T-helper 2 cell treated with Interferon-gamma antibody and Interleukin-4, amounts not matched to agents 5 μg/mL and 100 μg/mL, for 36 hours (primary cell): ENCODE results near the gene LRCH4.

Experiments
- DNase-seq: peaks from one replicate; pipeline ENCODE4 v3.0.0; 2021; ENCODE audit warnings: low spot score
- H3K27ac Mint-ChIP-seq: one replicate; pipeline ENCODE4 v1.8.0; 2021; ENCODE audit warnings: mild to moderate bottlenecking, mixed read lengths
- H3K27me3 Mint-ChIP-seq: one replicate; pipeline ENCODE4 v1.8.0; 2021; ENCODE audit warnings: low read depth, mixed read lengths
- H3K36me3 Mint-ChIP-seq: one replicate; pipeline ENCODE4 v1.8.0; 2021; ENCODE audit warnings: low read depth, mixed read lengths
- H3K4me1 Mint-ChIP-seq: one replicate; pipeline ENCODE4 v1.8.0; 2021; ENCODE audit warnings: low read depth, mixed read lengths
- H3K4me3 Mint-ChIP-seq: one replicate; pipeline ENCODE4 v1.8.0; 2022; ENCODE audit warnings: mild to moderate bottlenecking, moderate library complexity, mixed read lengths
- H3K9me3 Mint-ChIP-seq: one replicate; pipeline ENCODE4 v1.8.0; 2021; ENCODE audit warnings: mixed read lengths

Gene LRCH4, protein sequence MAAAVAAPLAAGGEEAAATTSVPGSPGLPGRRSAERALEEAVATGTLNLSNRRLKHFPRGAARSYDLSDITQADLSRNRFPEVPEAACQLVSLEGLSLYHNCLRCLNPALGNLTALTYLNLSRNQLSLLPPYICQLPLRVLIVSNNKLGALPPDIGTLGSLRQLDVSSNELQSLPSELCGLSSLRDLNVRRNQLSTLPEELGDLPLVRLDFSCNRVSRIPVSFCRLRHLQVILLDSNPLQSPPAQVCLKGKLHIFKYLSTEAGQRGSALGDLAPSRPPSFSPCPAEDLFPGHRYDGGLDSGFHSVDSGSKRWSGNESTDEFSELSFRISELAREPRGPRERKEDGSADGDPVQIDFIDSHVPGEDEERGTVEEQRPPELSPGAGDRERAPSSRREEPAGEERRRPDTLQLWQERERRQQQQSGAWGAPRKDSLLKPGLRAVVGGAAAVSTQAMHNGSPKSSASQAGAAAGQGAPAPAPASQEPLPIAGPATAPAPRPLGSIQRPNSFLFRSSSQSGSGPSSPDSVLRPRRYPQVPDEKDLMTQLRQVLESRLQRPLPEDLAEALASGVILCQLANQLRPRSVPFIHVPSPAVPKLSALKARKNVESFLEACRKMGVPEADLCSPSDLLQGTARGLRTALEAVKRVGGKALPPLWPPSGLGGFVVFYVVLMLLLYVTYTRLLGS

DNA sequence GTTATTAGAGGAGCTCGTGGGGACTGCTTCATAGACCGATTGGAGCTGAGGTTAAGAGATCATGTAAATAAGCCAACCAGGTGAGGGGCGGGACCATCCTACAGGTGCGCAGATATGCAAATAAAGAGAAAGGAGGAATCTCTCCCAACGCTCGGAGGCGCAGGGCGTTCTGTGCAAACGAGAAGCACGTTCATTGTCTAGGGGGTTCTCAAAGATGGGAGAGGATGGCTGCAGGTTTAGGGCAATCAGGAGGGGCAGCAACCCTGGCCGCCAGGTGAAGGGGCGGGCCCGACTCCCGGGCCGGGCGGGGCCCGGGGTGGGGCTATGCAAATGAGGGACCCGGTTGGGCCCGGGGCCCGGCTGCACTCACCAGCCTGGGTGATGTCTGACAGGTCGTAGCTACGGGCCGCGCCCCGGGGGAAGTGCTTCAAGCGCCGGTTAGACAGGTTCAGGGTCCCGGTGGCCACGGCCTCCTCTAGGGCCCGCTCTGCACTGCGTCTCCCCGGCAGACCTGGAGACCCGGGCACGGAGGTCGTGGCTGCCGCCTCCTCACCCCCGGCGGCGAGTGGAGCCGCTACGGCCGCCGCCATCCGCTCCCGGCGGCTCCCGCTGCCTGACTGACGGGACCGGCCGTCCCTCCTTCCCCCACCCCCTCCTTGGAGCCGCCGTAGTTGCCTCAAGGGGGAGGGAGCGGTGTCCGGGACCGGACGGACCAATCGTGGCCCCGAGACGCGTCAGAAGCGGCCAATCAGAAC is at the start of gene LRCH4:
LRCH4 (minus strand) TSS at position 619 of the 755 bp plus-strand sequence; CDS start at position 590, 29 bp downstream.
- Mint-ChIP-seq H3K4me1 (peaks cover 18% of the 10 kb centered on the region), H3K36me3 (peaks cover 17% of the 10 kb centered on the region), H3K9me3 (no peaks in the 10 kb centered on the region), H3K27ac (peak within 1 kb of the TSS; percentile 97), H3K4me3 (peak within 1 kb of the TSS; percentile 98), H3K27me3 (peaks cover 8% of the 10 kb centered on the region)
- DNase-seq: peak; percentile 57

DNA sequence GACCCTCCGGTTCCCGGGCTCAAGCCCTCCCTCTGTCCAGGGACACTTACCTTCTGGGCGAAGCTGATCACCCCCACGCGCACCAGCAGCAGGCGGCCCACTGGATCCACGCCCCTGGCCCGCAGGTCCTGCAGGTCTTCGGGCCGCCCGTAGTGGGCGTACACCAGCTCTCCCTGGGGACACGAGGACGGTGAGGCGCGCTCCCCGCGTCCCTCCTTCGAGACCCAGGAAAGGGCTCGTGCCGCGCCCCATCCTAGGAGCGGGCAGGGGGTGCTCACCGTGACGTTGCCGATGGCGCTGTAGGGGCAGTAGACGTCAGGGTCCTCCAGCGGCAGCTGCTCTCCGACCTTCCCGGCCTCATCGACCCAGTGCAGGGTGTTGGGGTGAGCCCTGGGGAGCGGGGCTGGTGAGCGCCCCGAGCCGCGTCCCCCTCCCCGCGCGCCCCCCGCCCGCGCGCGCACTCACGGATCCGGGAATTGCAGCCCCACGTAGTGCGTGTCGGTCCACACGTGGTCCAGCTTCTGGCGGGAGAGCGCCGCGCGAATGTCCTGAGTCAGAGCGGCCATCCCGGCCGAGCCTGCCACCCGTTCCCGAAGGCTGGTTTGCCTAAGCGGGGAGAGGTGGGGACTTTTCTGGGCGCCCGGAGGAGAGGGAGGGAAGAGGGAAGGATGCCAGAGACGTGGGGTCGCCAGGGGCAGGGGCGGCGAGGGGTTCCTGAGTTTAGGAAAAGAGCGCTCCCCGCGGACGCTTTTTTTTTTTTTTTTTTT is 47.2 kb upstream of the LRCH4 start:
- peaks cover 27% of the 10 kb centered on the region for H3K4me1 Mint-ChIP-seq
- peak; percentile 63 for DNase-seq
- H3K27me3 Mint-ChIP-seq: peaks cover 3% of the 10 kb centered on the region
- peak overlapping the region; percentile 87 for H3K4me3 Mint-ChIP-seq
- no peaks in the 10 kb centered on the region for H3K9me3 Mint-ChIP-seq
- peaks cover 11% of the 10 kb centered on the region for H3K36me3 Mint-ChIP-seq
- H3K27ac Mint-ChIP-seq: peak overlapping the region; percentile 86

DNA sequence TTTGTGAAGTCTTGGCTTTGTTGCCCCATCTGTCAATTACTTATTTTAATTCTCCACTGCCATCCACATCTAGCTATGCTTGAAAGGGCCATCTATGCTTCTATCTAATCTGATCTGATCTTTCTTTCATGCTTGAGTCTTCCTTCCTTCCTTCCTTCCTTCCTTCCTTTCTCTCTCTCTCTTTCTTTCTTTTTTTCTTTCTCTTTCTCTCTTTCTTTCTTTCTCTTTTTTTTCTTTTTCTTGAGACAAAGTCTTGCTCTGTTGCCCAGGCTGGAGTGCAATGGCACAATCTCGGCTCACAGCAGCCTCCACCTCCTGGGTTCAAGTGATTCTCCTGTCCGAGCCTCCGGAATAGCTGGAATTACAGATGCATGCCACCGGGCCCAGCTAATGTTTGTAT is 44.1 kb upstream of the LRCH4 start:
- H3K36me3 Mint-ChIP-seq: peaks cover 15% of the 10 kb centered on the region
- peaks cover 38% of the 10 kb centered on the region for H3K4me1 Mint-ChIP-seq
- no peak for DNase-seq
- peaks cover 3% of the 10 kb centered on the region for H3K27me3 Mint-ChIP-seq
- peak overlapping the region; percentile 56 for H3K27ac Mint-ChIP-seq
- peak overlapping the region; percentile 17 for H3K4me3 Mint-ChIP-seq
- H3K9me3 Mint-ChIP-seq: no peaks in the 10 kb centered on the region

DNA sequence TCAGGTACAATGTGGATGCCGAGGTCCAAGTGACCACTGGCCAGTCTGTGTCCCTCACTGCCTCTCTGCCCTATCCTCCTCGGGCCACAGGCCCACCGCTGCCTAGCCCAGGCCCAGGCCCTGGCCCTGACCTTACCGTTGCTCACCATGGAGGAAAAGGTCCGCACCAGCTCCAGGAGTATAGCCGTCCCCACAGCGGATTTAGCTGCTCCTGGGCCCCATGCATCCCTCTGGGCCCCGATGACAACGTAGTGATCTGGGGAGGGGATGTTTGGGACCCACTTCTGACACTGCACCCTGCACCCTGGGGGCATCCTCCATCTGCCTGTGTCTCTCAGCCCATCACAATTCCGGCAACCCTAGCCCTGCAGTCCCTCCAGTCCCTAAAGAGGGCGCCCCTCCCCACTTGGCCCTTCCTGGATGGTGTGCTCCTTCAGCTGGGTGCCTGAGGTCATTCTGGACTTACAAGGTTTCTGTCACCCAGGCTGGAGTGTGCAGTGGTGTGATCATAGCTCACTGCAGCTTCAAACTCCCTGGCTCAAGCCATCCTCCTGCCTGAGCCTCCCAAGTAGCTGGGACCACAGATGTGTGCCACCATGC is 43.3 kb upstream of the LRCH4 start:
- DNase-seq: no peak
- H3K4me3 Mint-ChIP-seq: peak overlapping the region; percentile 34

DNA sequence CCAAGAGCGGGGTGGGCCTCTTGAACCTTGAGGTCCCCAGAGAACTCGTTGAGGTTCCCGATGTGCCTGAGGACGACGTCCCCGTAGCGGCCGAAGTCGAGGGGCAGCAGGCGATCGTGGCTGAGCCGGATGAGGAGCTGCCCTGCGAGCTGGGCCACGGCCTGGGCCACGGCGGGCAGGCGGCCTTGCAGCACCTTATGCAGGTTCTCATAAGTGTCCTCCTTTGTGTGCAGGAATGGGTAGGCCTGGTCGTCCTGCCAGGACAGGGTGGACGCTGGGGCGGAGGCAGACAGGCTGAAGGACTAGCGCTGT is 41.3 kb upstream of the LRCH4 start:
- H3K36me3 Mint-ChIP-seq: peaks cover 24% of the 10 kb centered on the region
- peak overlapping the region; percentile 84 for H3K27ac Mint-ChIP-seq
- H3K4me3 Mint-ChIP-seq: peak overlapping the region; percentile 82
- H3K4me1 Mint-ChIP-seq: peaks cover 36% of the 10 kb centered on the region
- H3K9me3 Mint-ChIP-seq: no peaks in the 10 kb centered on the region
- no peak for DNase-seq
- no peaks in the 10 kb centered on the region for H3K27me3 Mint-ChIP-seq

More for the DNA sequence above, 43.3 kb upstream of the LRCH4 start:
- Mint-ChIP-seq H3K36me3 (peaks cover 16% of the 10 kb centered on the region), H3K4me1 (peaks cover 40% of the 10 kb centered on the region), H3K27me3 (no peaks in the 10 kb centered on the region), H3K9me3 (no peaks in the 10 kb centered on the region), H3K27ac (peak overlapping the region; percentile 55)

DNA sequence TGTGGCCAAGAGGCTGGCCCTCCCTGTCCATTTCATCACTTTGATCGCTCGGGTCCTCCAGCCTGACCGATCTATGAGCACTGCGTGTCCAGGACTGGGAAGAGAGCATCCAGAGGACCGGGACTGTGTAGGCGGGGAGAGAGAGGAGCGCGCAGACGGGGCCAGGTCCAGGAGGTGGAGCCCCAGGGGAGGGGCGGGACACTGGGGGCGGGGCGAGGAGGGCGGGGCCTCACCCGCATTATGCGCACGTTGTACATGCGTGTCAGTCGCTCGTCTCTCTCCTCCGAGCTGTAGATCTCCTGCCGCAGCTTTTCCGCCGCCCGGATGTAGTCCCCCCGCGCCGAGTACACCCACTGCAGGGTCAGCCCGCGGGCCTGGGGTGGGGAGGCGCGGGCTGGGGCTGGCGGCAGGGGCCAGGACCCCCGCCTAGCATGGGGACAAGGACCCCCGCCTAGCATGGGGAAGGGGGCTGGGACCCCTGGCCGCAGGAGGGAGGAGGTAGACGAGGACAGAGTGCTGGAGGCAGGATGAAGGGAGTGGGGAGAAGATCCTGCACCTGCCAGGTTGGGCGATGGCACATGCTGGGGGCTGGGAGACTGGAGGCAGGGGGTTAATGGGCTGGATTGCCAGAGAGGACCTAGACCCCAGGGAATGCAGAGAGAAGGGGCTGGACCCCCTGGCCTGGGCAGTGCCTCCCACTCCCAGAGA is 40.8 kb upstream of the LRCH4 start:
- Mint-ChIP-seq H3K9me3 (no peaks in the 10 kb centered on the region), H3K4me1 (peaks cover 36% of the 10 kb centered on the region), H3K36me3 (peaks cover 25% of the 10 kb centered on the region), H3K4me3 (peak overlapping the region; percentile 82), H3K27ac (peak overlapping the region; percentile 84), H3K27me3 (no peaks in the 10 kb centered on the region)
- peak; percentile 78 for DNase-seq

DNA sequence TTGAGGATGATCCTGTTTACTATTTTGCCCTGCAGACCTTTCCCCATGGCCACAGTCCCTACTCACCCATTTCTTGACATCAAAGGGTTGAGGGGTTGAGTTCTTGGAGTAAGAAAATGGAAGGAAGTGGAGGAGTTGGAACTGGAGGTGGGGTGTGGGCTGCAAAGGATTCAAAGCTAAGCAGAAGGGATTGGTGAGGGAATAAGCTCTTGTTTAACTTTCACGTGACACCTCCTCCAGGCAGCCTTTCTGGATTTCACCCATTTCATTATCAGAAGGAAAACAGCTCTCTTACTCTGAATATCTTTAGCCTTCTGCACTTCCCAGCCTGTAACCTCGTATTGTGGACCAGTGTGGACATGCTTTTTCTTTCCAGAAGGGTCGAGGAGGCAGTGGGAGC is 40.1 kb upstream of the LRCH4 start:
- peak overlapping the region; percentile 82 for H3K4me3 Mint-ChIP-seq
- H3K36me3 Mint-ChIP-seq: peaks cover 28% of the 10 kb centered on the region
- DNase-seq: no peak
- peaks cover 38% of the 10 kb centered on the region for H3K4me1 Mint-ChIP-seq
- H3K9me3 Mint-ChIP-seq: no peaks in the 10 kb centered on the region
- H3K27me3 Mint-ChIP-seq: no peaks in the 10 kb centered on the region
- peak overlapping the region; percentile 84 for H3K27ac Mint-ChIP-seq

DNA sequence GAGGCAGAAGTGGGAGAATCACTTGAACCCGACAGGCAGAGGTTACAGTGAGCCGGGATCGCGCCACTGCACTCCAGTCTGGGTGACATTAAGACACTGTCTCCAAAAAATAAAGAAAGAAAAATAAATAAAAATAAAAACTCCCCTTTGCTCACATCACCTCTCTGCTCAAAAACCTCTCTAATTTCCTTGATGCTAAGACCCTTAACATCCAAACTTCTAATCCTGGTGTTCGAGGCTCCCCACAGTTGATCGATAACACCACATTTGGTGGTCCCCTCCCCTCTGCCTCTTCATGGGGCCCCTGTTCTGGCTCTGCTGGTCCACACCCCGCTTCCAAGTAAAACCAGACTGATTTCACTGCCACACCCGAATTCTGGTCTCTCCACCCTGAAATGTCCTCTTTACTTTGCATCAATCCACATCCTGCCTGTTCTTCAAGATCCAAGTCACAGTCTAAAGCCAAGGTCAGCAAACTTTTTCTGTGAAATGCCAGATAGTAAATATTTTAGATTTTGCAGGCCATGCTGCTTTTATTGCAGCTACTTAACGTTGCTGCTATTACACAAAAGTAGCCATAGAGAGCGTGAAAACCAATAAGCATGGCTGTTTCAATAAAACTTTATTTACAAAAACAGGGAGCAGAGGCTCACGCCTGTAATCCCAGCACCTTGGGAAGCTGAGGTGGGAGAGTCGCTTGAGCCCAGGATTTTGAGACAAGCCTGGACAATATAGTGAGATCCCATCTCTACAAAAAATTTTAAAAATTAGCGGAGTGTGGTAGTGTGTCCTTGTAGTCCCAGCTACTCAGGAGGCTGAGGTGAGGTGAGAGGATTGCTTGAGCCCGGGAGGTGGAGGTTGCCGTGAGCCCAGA is 38.3 kb upstream of the LRCH4 start:
- peaks cover 27% of the 10 kb centered on the region for H3K36me3 Mint-ChIP-seq
- H3K4me1 Mint-ChIP-seq: peaks cover 32% of the 10 kb centered on the region
- H3K27ac Mint-ChIP-seq: peak overlapping the region; percentile 93
- no peaks in the 10 kb centered on the region for H3K27me3 Mint-ChIP-seq
- no peak for DNase-seq
- H3K4me3 Mint-ChIP-seq: peak overlapping the region; percentile 55
- H3K9me3 Mint-ChIP-seq: no peaks in the 10 kb centered on the region

DNA sequence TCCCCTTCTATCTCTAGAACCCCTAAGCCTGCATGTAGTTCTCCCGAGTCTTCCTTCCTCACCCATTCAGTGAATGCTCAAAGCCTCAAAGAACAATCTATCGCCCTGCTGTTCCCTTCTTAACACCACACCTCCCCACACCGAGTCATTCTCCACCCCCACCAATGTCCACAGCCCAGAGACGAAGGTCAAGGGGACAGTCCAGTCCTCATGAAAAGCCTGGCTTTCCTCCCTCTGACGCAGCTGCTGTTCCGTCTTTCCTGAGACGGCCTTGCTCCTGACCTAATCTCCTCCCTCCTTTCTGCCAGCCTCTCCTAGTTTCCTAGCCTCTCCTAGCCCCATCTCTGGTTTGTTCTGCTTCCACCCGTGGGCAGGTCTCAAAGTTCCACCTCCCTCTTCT is 35.6 kb upstream of the LRCH4 start:
- H3K27me3 Mint-ChIP-seq: no peaks in the 10 kb centered on the region
- no peak for DNase-seq
- H3K4me3 Mint-ChIP-seq: no peak overlapping the region
- peak overlapping the region; percentile 70 for H3K27ac Mint-ChIP-seq
- no peaks in the 10 kb centered on the region for H3K9me3 Mint-ChIP-seq
- peaks cover 30% of the 10 kb centered on the region for H3K4me1 Mint-ChIP-seq
- H3K36me3 Mint-ChIP-seq: peaks cover 22% of the 10 kb centered on the region

DNA sequence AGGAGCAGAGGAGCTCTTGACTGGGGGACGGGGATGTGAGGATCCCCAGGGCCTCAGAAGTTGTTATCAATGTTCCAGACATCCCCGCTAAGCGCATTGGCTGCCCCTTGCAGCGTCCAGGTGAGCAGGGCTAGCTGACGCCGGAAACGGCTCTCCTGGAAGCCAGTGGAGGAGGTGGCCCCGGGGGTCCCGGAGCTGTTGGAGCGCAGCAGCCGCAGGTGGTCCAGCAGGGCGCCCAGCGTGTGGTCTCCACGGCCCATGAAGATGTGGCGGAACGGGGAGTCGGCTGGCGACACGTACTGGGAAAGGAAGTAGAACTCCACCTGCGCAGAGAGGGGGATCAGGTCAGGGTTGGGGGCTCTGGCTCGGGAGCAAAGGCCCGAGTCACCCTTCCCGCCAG is 34.9 kb upstream of the LRCH4 start:
- Mint-ChIP-seq H3K9me3 (no peaks in the 10 kb centered on the region), H3K36me3 (peaks cover 22% of the 10 kb centered on the region), H3K27ac (no peak overlapping the region), H3K27me3 (no peaks in the 10 kb centered on the region), H3K4me1 (peaks cover 24% of the 10 kb centered on the region), H3K4me3 (no peak overlapping the region)
- no peak for DNase-seq

DNA sequence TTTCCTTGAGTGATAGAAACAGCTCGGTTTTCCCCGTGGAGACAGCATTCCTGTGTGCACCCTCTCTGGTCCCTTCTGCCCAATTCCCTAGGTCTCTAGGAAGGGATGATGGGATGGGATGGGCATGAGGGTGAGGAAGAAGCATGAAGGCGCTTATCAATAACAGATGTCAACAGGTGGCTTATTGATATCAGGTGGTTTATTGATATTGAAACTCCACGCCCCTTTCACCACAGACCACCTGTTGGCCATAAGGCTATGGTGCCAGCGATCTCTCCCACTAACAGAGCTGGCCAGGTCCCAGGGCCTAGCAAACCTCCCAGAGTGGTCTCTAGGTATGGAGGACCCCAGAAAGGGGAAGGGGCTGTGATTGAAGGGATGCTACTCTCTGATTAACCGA is 34.3 kb upstream of the LRCH4 start:
- H3K27me3 Mint-ChIP-seq: no peaks in the 10 kb centered on the region
- peaks cover 20% of the 10 kb centered on the region for H3K4me1 Mint-ChIP-seq
- H3K27ac Mint-ChIP-seq: no peak overlapping the region
- peaks cover 25% of the 10 kb centered on the region for H3K36me3 Mint-ChIP-seq
- no peak overlapping the region for H3K4me3 Mint-ChIP-seq
- no peak for DNase-seq
- no peaks in the 10 kb centered on the region for H3K9me3 Mint-ChIP-seq

DNA sequence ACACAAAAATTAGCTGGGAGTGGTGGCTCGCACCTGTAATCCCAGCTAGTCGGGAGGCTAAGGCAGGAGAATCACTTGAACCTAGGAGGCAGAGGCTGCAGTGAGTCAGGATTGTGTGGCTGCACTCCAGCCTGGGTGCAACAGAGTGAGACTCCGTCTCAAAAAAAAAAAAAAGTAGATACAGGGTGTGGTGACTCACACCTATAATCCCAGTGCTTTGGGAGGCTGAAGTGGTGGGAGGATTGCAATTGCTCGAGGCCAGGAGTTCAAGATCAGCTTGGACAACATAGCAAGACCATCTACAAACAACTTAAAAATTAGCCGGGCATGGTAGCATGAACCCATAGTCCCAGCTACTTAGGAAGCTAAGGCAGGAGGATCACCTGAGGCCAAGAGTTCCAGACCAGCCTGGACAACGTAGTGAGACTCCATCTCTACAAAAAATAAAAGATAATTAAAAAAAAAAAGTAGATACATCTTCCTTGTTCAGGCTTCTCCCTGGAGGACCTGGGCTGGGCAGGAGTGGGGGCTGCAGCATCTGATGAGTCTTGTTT is 28.5 kb upstream of the LRCH4 start:
- Mint-ChIP-seq H3K4me3 (peak overlapping the region; percentile 68), H3K4me1 (peaks cover 10% of the 10 kb centered on the region), H3K9me3 (no peaks in the 10 kb centered on the region), H3K36me3 (peaks cover 17% of the 10 kb centered on the region), H3K27me3 (no peaks in the 10 kb centered on the region), H3K27ac (no peak overlapping the region)
- no peak for DNase-seq
